Kidney epithelial cell (primary cell): ENCODE results near the gene LYPD5. TPM values are rescaled to one million over a fixed set of nuclear protein-coding genes. Genes with fewer than 3 reads are reported as not detected.
A peak's percentile ranks its signal among the peaks of the same experiment; 100 is the strongest.
"Not testable (repeated sequence)": the region's sequence is repeated elsewhere in the genome, so short reads cannot be mapped to it uniquely, and the experiment has no call there.

Experiments used
- DNase-seq: peaks from one replicate; pipeline ENCODE4 v3.0.0-alpha.2; 2010; ENCODE audit warnings: low read depth
- H3K27me3 ChIP-seq: 2 replicates; pipeline ENCODE4 v1.6.0; 2011; ENCODE audit warnings: low read length; ENCODE audit not compliant: control insufficient read depth, insufficient read depth
- H3K36me3 ChIP-seq: 2 replicates; pipeline ENCODE4 v1.5.1; 2011; ENCODE audit warnings: low read length; ENCODE audit not compliant: control insufficient read depth, insufficient read depth
- H3K4me3 ChIP-seq: 2 replicates; pipeline ENCODE4 v1.5.1; 2011; ENCODE audit warnings: low read depth, mild to moderate bottlenecking, control low read depth, low read length
- total RNA-seq: library from RNA; depleted of rRNA; stranded (reverse); fragments of >200 nt; gene quantifications from 2 replicates; pipeline ENCODE4 v1.2.3, GENCODE V29; 2015
- TF ChIP-seq, protein P1 (sequence below): IDR thresholded peaks from 2 replicates; pipeline ENCODE4 v1.5.1; 2011; ENCODE audit warnings: mild to moderate bottlenecking, moderate library complexity, low read length, control low read depth, inconsistent platforms; ENCODE audit not compliant: insufficient read depth, poor library complexity, severe bottlenecking

LYPD5 gene
- total RNA-seq, 1 donor from 2014 or later, result 0.63 TPM

DNA sequence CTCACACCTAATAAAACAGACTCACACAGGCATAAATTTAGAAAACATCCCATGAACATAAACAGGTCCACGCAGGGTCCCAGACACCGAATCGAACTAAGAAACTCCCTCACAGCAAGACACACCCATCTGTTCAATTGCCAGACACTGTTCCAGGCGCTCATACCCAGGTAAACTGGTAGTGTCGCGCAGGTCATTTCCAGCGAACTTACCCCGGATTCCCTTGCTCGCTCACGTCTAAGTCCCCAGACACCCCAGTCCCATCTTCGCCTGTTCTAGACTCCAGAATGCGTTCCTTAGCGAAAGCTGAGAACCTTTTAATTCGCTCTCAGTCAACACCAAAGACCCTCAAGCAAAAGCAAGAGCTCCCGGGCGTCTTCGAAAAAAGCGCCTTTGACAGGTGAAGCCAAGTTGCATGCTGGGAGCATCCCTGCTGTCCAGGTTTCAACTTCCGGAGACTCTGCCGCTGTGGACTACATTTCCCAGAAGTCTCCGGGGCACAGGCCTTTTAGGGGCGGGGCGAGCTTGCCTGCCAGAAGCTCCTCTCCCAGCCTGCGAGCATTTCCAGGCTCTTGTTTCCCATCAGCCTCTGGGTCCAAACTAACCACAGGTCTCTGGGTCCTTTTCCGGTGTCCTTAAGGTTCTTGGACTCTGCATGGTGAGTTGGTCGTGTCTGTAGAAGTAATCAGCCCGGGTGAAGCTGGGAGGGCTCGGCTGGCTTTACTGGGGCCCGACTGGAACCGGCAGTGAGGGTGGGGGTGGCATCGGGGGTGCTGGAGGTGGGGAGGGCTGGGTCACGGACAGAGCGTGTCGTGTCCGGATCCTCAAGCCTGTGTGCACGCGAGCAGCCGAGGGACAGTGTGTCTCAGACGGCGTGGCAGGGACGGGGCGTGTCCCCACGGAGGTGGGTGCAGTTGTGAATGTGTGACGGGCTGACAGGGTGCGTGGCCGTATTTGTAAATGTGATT lies 24.8 kb upstream of the LYPD5 start, which contains the start of gene ZNF283:
Gene ZNF283, plus strand, starts transcription at position 535 of the 968 bp plus-strand sequence. CDS start 6,184 bp downstream, outside the sequence.
- peak within 1 kb of the TSS; percentile 71 for H3K4me3 ChIP-seq
- H3K27me3 ChIP-seq, result no peaks in the 10 kb centered on the region
- TF ChIP-seq, protein P1, sequence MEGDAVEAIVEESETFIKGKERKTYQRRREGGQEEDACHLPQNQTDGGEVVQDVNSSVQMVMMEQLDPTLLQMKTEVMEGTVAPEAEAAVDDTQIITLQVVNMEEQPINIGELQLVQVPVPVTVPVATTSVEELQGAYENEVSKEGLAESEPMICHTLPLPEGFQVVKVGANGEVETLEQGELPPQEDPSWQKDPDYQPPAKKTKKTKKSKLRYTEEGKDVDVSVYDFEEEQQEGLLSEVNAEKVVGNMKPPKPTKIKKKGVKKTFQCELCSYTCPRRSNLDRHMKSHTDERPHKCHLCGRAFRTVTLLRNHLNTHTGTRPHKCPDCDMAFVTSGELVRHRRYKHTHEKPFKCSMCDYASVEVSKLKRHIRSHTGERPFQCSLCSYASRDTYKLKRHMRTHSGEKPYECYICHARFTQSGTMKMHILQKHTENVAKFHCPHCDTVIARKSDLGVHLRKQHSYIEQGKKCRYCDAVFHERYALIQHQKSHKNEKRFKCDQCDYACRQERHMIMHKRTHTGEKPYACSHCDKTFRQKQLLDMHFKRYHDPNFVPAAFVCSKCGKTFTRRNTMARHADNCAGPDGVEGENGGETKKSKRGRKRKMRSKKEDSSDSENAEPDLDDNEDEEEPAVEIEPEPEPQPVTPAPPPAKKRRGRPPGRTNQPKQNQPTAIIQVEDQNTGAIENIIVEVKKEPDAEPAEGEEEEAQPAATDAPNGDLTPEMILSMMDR, result no peak
- H3K36me3 ChIP-seq, result no peaks in the 10 kb centered on the region
- DNase-seq, result peak; percentile 88

DNA sequence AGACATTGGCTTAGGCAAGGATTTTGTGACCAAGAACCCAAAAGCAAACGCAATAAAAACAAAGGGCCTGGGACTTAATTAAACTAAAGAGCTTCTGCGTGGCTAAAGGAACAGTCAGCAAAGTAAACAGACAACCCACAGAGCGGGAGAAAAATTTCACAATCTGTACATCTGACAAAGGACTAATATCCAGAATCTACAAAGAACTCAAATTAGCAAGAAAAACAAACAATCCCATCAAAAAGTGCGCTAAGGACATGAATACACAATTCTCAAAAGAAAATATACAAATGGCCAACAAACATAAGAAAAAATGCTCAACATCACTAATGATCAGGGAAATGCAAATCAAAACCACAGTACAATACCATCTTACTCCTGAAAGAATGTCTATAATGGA lies 22.3 kb upstream of the LYPD5 start:
- DNase-seq, H3K4me3 ChIP-seq, H3K27me3 ChIP-seq, H3K36me3 ChIP-seq: not testable (repeated sequence)

DNA sequence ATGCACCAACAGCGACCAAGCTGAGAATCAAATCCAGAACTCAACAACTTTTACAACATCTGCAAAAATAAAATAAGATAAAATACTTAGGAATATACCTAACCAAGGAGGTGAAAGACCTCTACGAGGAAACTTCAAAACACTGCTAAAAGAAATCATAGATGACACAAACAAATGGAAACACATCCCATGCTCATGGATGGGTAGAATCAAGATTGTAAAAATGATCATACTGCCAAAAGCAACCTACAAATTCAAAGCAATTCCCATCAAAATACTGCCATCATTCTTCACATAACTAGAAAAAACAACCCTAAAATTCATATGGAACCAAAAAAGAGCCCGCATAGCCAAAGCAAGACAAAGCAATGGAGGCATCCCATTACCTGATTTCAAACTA lies 21.6 kb upstream of the LYPD5 start:
- H3K4me3 ChIP-seq, DNase-seq, H3K27me3 ChIP-seq, H3K36me3 ChIP-seq: not testable (repeated sequence)

DNA sequence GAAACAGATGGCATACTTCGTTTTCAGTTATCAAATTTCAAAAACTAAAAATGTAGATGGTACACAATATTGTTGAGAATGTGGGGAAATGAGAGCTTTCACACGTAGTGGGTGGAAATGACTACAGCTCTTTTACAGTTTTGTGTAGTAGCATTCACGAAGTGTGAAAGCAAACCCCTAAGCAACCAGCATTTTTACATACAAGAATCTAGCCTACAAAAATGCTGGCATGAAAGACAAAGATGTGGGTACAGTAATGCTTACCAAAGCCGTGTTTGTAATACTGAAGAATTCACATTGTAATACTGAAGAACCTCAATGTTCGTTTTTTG lies 18.6 kb upstream of the LYPD5 start:
- no peak for DNase-seq
- TF ChIP-seq, protein P1, result no peak
- peak overlapping the region; percentile 45 for H3K4me3 ChIP-seq
- H3K36me3 ChIP-seq, result no peaks in the 10 kb centered on the region
- peaks cover 6% of the 10 kb centered on the region for H3K27me3 ChIP-seq

DNA sequence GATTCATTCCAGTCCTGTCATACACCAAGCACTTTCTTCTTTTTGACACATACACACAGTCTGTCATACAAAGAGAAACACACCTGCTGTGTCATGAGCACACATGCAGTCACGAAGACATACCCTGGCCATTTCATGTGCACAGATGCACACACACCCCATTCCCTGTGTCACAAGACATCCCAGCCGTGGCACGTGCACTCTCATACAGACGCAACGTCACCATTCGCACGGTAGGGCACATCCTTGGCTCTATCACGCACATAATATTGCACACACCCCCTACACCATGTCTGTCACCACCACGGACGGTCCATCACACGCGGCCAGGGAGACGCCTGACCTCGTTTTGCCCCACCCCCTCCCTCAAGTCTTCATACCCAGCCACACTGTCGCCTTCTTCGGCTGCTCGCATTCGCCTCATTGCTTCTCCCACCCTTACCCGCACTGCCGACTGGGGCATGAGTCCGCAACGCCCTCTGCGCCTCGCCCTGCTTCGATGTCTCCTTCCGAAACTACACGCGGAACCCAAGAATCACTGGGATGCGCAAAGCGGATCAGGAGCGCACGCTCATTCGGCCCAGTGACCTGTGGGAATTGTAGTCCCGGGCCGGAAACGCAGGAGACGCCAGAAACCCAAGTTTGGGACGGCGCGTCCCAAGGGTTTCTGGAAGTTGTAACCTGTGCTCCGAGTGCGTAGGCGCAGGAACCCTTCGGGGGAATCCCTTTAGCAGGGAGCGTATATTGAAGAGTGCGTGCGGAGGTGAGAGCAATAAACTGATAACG lies 18.0 kb upstream of the LYPD5 start:
- peak overlapping the region; percentile 45 for H3K4me3 ChIP-seq
- no peak for DNase-seq
- H3K27me3 ChIP-seq, result peaks cover 6% of the 10 kb centered on the region

DNA sequence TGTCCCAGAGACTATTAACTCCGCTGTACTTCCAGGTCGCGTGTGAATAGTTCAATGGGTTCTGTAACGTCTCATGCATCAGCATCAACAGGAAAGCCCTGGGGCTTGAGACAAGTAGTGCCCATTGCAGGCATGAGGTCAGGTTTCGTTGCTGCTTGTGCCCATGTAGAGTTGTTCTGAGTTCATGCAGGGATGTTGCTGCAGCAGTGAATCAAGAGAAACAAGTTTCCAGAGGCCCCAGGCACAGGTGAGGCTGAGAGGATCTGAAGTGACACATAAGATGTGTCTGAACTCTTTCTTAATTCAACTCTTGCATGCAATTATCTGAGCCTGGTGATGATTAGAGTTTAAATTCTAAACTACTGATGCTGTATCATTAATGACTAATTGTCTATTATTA lies 16.3 kb upstream of the LYPD5 start:
- no peaks in the 10 kb centered on the region for H3K36me3 ChIP-seq
- peaks cover 6% of the 10 kb centered on the region for H3K27me3 ChIP-seq
- TF ChIP-seq, protein P1, result no peak
- H3K4me3 ChIP-seq, result no peak overlapping the region
- no peak for DNase-seq

More for the DNA sequence above, 18.0 kb upstream of the LYPD5 start:
- H3K36me3 ChIP-seq, result no peaks in the 10 kb centered on the region
- TF ChIP-seq, protein P1, result no peak

DNA sequence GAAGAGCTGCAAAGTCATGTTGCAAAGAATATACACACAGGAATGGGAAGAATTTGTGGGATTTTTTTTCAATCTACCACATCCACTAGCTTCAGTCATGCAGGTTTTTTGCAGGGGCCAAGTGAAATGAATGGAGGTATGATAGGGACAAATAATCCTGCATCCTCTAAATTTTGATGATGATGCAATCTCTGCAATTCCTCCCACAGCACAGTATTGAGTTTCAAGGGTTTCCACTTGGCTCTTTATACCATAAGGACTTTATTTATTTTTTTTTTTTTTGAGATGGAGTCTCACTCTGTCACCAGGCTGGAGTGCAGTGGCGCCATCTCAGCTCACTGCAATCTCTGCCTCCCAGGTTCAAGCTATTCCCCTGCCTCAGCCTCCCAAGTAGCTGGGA lies 15.2 kb upstream of the LYPD5 start:
- not testable (repeated sequence) for DNase-seq, H3K4me3 ChIP-seq, H3K27me3 ChIP-seq, H3K36me3 ChIP-seq
